Measurements from ENCODE around the gene CCDC80.

CCDC80 gene

GRCh38 chr3:112656043-112656442 lies 15.1 kb upstream of the CCDC80 start:
- DNase-seq (ENCODE audit: low read depth in 2 of 2), result no peak

- DNase-seq (ENCODE audit: low read depth in 2 of 2), result no peak
These were observed 14.0 kb upstream of the CCDC80 start for GRCh38 chr3:112654979-112655378.

GRCh38 chr3:112654492-112654891 lies 13.5 kb upstream of the CCDC80 start:
- DNase-seq (ENCODE audit: low read depth in 2 of 2), result no peak

GRCh38 chr3:112653881-112654300 lies 12.9 kb upstream of the CCDC80 start:
- no peak for DNase-seq (ENCODE audit: low read depth in 2 of 2)

GRCh38 chr3:112653209-112653871 lies 12.4 kb upstream of the CCDC80 start:
- DNase-seq (ENCODE audit: low read depth in 2 of 2), result no peak

GRCh38 chr3:112651516-112651915 lies 10.6 kb upstream of the CCDC80 start:
- DNase-seq (ENCODE audit: low read depth in 2 of 2), result no peak

GRCh38 chr3:112651071-112651470 lies 10.1 kb upstream of the CCDC80 start:
- DNase-seq (ENCODE audit: low read depth in 2 of 2), result no peak

GRCh38 chr3:112650482-112650881 lies 9.5 kb upstream of the CCDC80 start:
- no peak for DNase-seq (ENCODE audit: low read depth in 2 of 2)

- DNase-seq (ENCODE audit: low read depth in 2 of 2), result no peak
These were observed 8.5 kb upstream of the CCDC80 start for GRCh38 chr3:112649478-112649735.

- DNase-seq (ENCODE audit: low read depth in 2 of 2), result no peak
These were observed 6.2 kb upstream of the CCDC80 start for GRCh38 chr3:112647122-112647521.

GRCh38 chr3:112646623-112647022 lies 5.7 kb upstream of the CCDC80 start:
- no peak for DNase-seq (ENCODE audit: low read depth in 2 of 2)

- DNase-seq (ENCODE audit: low read depth in 2 of 2), result no peak
These were observed 3.5 kb upstream of the CCDC80 start for GRCh38 chr3:112644453-112644852.

GRCh38 chr3:112643621-112644240 lies 2.8 kb upstream of the CCDC80 start:
- no peak for DNase-seq (ENCODE audit: low read depth in 2 of 2)

- DNase-seq (ENCODE audit: low read depth in 2 of 2), result peak; percentile 59 to 73
These were observed 2.1 kb upstream of the CCDC80 start for GRCh38 chr3:112642912-112643506.

GRCh38 chr3:112640276-112640929 lies 540 bp downstream of the CCDC80 start:
- no peak for DNase-seq (ENCODE audit: low read depth in 2 of 2)

- no peak for DNase-seq (ENCODE audit: low read depth in 2 of 2)
These were observed 1.3 kb downstream of the CCDC80 start for GRCh38 chr3:112639455-112640225.

- no peak for DNase-seq (ENCODE audit: low read depth in 2 of 2)
These were observed 2.5 kb downstream of the CCDC80 start for GRCh38 chr3:112638327-112639020.

- DNase-seq (ENCODE audit: low read depth in 2 of 2), result no peak
These were observed 3.2 kb downstream of the CCDC80 start for GRCh38 chr3:112637700-112638099.

- DNase-seq (ENCODE audit: low read depth in 2 of 2), result no peak
These were observed 5.3 kb downstream of the CCDC80 start for GRCh38 chr3:112635674-112636073.

- no peak for DNase-seq (ENCODE audit: low read depth in 2 of 2)
These were observed 6.0 kb downstream of the CCDC80 start for GRCh38 chr3:112634786-112635541.

- no peak for DNase-seq (ENCODE audit: low read depth in 2 of 2)
These were observed 7.2 kb downstream of the CCDC80 start for GRCh38 chr3:112633757-112634156.
